T-helper 22 cell (primary cell): ENCODE data around the gene MALT1.

Experiments
- DNase-seq: peaks from one replicate; pipeline ENCODE4 v3.0.0-alpha.2; 2020; ENCODE audit warnings: low read depth

The MALT1 gene

GRCh38 chr18:58692422-58693185, 21.3 kb downstream of the MALT1 start:
- no peak for DNase-seq

GRCh38 chr18:58694221-58694620, 23.0 kb downstream of the MALT1 start:
- no peak for DNase-seq

- DNase-seq = no peak
Observed at GRCh38 chr18:58694720-58695468, 23.6 kb downstream of the MALT1 start.

- no peak for DNase-seq
Observed at GRCh38 chr18:58695772-58696171, 24.5 kb downstream of the MALT1 start.

DNA sequence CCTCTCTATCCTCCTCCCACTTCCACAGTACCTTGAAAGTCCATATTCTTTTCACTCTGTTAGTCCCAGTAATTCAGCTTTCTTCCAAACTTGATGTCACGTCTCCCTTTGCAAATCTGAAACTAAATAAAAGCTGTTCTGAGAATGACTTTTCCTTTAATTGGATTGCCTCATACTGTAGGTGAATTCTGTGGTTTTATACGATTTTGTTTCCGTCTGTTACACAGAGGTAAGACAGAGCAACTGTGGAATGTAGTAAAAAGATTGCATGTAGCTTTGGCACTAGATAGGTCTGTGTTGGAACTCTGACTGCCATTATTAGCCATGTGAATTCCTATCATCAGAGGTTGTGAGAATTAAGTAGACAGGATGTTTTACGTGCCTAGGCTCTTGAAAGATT, 25.9 kb downstream of the MALT1 start:
- no peak for DNase-seq

DNA sequence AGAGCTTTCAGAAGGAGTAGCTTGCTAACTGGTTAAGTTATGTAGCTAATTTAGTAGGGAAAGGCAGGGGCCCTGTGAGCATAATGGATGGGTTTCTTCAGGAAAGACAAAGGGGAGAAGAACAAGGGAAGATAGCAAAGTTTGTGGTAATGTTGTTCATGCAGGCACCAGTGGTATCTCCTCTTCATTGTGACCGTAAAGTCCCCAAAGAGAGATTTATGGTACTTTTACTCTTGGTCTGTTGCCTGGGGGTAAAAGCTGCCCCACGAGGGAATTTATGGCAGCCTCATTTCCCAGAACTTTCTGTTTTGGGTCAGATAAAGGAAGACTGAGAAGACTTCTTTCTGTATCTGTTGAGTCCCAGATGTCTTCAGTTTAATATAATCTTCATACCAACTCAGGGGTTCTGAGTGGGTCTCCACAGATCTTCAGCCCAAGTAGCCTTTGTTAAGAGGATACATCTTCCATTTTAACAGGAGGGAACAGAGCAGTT, 27.5 kb downstream of the MALT1 start:
- DNase-seq = no peak

DNA sequence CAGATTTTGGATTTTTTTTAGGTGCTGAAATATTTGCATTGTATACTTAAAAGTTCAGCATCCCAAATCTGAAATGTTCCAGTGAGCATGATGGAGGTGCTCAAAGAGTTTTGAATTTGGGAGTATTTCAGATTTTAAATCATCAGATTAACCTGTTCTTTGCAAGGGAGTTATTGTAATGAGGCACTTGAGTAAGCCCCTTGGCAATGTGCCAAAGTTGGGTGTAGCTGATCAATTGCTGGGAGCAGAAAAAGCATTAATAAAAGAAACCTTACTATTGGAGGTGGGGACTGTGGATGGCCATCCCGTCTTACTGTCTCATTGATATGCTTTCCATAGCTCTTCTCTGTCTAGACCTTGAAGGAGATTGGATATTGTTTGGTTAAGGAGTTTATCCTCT, 28.3 kb downstream of the MALT1 start:
- DNase-seq = no peak

GRCh38 chr18:58700209-58700608, 28.9 kb downstream of the MALT1 start:
- DNase-seq = no peak

GRCh38 chr18:58712930-58713329, 41.7 kb downstream of the MALT1 start:
- DNase-seq = no peak

- DNase-seq = no peak
Observed at GRCh38 chr18:58714259-58714658, 43.0 kb downstream of the MALT1 start.

DNA sequence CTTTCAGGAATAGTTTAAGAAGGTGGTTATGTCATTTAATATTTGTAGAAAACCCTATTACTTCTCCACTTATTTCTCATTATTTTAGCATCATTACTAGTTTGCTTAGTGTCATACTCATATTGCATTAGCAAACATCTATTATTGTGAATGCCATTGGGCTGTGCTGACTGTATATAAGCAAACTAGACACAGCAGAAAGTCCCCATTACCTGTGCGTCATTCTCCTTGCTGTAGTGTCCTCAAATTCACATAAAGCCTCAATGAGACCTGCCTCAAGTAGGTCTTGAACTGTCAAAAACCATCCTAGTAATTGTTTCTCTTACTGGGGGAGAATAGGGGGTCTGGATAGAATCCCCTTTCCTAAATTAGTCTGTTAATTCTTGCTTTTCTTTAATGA, 43.6 kb downstream of the MALT1 start:
- DNase-seq = no peak

DNA sequence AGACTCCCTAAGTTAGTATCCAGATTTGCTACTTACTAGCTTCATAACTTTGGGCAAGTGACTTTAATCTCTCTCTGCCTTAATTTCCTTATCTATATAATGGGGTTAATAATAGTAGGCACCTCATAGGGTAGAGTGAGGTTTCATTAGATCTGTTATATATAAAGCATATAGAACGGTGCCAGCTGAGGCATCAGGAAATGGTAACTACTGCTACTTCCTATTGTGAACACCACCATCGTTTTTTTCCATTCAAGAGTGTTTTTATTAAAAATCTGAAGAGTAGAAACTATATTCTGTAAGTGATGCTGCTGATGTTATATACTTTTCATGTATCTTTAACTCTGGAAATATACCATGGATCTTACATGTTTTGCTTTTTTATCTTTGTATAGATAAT, 44.3 kb downstream of the MALT1 start:
- DNase-seq = no peak

DNA sequence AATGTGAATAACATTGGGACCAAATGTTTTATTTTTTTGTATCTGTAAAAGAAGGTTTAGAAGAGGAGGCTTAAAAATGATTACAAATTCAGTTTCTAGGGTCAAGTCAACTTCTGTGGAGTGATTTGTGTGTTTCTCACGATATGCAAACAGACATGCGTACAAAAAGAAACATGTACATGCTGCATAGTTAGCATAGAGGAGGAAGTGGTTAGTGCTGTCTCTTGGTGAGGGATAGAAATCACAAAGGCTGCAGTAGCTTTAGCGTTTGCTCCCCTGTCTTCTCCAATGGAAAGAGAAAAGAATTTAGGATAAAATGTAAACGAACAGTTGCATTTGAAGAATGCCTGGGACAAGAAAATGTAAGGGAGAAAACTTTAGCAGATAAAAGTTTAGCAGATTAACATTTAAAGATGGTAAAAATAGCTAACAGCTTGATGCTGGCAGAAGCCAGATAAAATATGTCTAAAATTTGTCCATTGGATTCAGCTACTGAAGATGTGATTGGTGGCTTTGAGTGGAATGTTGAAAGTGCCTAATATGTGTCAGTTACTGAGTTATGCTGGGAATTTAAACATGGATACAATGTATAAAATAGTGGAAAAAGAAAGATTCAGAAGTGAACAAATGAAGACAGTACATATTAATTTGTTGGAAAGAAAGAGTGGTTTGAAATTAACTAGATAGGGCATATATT, 44.9 kb downstream of the MALT1 start:
- DNase-seq = no peak

- no peak for DNase-seq
Observed at GRCh38 chr18:58721566-58722239, 50.4 kb downstream of the MALT1 start.

GRCh38 chr18:58723810-58724602, 52.7 kb downstream of the MALT1 start:
- no peak for DNase-seq

DNA sequence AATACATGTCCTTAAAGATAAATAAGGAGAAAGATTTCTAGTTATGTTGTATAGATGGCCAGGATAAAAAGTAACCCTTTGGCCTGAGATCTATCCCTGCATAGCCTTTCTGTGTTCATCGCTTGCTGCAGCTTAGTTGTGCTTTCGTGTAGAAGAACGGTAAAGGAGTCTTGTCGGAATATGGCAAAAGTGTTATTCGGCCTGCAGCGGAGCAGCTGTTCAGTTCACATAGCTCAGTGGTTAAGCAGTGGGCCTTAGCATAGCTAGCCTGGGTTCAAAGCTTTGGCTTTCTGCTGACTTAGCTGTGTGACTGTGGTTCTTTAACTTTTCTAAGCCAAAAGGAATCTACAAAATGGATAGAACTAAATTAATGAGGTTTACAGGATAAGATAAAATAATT, 55.4 kb downstream of the MALT1 start:
- DNase-seq = no peak

GRCh38 chr18:58727776-58728500, 56.7 kb downstream of the MALT1 start:
- no peak for DNase-seq

DNA sequence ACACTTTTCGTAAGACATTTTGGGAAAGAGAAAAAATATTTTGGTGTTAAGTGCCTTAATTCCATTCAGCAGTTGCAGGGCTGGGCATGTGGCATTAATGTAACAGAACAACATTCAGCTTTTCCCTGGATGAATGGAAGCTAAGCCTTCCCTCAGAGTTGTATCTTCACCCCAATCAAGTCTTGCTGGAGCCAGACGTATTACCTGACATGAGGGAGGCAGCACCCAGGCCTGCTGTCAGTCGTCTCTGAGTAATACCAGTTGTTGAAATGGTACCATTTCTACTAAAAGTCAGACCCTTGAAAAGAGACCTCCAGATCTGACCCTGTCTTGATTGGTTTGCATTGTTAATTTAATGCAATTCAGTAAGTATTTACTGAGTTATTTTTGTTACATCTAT, 57.5 kb downstream of the MALT1 start:
- DNase-seq = no peak

DNA sequence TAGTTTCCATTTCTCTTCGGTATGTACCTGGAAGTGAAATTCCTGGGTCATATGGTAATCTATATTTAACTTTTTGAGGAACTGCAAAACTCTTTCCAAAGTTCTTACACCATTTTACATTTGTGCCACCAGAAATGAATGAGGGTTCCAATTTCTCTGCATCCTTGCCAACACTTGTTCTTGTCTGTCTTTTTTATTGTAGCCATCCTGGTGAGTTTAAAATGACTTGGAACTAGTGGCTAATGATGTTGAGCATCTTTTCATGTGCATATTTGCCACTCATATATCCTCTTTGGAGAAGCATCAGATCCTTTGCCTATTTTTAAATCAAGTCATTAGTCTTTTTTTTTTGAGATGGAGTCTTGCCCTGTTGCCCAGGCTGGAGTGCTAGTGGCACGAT, 59.4 kb downstream of the MALT1 start:
- no peak for DNase-seq

- no peak for DNase-seq
Observed at GRCh38 chr18:58732471-58732870, 61.2 kb downstream of the MALT1 start.

GRCh38 chr18:58733866-58734265, 62.6 kb downstream of the MALT1 start:
- no peak for DNase-seq
